HG02623 (cell line): Measurements from ENCODE around the gene CACNA2D2.

Experiments used
- ATAC-seq: cut with Tn5 transposase; IDR thresholded peaks from one replicate; pipeline ENCODE4 v1.9.1; 2021; ENCODE audit warnings: moderate library complexity; ENCODE audit not compliant: unreplicated experiment

CACNA2D2 gene

DNA sequence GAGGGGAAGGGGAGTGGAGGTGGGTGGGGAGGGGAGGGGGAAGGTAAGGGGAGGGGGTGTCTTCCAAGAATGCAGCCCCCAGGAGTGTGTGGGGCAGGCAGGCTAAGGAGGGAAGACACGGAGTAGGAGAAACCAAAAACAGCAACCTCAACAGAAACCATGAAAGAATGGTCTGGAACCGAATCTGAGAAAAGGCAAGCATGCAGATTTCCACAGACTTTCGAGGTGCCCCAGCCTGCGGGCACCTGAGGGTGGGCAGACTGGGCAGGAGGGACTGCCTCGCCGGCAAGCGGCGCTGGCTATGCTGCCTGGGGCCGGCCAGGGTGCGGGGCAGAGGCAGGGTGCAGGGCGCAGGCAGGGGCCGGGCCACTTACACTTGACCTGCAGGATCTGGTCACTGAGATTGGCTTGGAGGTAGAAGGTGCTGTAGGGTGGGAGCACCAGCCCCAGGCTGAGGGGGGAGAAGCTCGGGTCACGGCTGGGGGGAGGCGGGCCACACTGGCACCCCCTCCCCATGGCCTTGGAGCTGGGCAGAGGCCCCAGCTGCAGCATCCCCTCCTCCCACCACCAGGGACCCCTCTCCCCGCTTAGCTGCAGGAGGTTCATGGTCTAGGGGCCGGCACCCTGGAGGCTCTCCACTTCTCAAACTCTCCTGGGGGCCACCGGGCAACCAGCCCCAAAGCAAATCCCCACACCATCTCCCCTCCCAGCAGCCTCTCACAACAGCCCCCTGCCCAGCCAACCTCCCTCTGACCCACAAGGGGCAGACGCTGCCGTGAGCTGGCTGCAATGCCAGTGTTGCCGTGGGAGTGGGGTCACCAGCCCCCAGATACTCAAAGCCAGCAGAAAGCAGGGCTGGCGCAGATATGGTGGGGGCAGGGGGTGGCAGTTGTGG, 128.8 kb downstream of the CACNA2D2 start:
- no peak for ATAC-seq

DNA sequence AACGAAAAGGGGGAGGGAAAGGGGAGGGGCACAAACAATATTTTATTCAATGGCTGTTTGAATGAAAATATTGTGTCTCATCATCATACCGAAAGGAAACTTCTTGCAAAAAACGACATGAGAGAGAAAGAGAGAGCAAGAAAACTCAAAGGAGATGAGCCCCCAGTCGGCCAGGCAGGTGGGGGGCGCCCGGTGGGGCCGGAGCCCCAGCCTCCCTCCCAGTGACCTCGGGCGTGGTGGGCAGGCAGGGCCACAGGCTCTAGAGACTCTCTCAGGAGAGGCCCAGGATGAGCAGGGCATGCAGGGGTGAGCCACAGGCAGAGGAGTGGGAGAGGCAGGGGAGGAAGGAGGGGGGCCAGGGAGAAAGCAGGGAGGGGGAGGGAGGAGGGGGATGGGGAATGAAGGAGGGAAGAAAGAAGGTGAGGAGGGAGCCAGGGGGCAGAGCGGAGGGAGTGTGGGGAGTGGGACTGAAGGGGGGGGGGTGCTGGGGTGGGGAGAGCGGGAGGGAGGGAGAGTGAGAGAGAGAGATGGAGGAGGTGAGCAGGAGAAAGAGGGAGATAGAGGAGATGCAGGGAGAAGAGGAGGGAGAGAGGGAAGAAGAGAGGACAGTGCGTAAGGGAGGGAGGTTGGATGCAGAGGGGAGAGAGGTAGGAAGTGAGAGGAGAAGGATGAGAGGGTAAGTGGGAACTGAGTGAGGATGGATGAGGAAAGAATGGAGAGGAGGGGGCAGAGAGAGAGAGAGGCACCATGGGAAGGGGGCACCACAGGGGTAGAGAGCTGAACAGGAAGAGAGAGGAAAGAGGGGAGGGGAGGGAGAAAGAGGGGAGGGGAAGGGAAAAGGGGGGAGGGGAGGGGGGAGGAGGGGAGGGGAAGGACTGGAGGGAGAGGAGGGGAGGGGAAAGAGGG, 130.0 kb downstream of the CACNA2D2 start:
- ATAC-seq: no peak

DNA sequence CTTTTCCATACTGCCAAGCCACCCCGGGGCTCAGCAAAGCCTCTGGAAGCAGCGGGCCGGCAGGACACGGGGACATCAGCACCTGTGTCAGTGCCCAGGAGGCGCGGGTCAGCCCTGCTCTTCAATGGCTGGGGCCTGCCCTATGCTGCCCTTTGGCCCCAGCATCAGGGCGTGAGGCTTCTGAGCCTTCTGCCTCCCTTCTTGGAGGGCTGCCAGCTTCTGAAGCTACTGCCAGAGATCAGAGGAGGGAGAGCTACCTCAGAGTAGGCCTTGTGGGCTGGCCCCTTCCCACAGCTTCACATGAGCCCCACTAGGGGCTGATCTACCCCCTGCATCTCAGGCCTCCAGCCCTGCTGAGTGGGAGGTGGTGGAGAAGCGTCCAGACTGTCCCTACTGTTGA, 131.1 kb downstream of the CACNA2D2 start:
- no peak for ATAC-seq

DNA sequence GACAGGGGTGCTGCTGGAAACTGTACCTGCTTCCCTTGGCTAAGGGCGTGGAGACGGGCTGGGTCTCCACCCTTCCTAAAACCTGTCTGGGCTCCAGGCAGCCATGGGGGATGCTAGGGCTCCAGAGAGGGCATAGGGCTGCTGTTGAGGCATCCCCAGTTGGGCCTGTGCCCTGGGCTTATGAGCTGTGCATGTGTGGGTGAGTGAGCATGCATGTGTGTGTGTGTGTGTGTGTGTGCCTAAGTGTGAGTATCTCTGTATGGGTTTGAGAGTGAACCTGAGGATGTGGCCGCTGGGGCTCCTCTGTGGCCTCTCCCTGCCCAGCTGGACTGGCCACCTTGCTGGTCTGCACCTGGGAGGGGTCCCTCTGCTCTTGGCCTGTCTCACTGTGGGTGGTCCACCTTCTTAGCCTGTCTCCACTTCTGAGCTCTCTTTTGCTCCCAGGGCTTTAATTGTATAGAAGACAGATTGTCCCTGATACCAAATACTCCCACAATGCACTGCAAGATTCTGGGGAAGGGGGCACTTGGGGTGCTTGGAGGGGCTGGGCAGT, 132.2 kb downstream of the CACNA2D2 start:
- no peak for ATAC-seq

DNA sequence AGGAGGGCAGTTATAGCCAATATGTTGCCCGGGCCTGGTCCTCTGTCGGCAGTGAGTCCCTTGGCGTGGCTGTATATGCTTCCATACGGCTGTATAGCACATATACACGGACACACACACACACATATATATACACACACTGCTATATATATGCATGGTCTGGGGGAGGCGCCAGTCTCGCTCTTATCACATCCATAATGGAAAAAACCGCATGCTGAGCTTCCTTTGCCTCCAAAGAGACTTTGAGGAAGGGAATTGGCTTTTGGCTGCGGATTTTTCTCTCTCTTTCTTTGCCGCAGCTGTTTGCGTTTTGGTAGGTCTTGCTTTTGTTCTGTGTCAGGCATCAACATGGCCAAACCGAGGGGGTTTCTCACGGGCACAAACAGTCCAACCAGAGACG, 132.8 kb downstream of the CACNA2D2 start:
- no peak for ATAC-seq

DNA sequence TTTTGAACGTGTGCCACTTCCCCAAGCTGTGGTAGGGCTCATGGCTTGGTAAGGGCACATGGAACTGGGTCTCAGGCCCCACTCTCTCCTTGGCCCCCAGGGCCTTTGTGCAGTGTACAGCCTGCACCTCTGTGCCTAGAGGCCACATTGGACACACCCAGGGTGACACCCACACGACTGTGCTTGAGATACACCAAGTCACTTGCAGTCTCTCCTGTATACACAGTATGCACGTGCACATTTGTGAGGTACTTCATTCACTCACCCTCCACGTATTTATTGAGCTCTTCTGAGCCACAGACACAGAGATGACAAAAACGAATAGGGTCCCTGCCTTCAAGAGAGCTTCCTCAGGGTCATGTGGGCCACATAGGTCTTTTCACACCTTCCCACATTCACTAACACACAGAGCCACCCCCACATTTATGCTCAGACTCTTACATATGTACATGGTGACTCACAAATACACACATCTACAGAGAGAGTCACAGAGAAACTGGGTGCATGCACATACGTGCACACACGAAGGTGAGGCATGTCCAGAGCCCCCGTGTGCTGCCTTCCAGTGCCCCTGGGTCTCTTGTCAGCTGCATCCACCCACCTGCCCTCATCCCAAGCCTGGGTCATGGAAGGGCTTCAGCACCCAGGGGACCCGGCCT, 134.3 kb downstream of the CACNA2D2 start:
- ATAC-seq: no peak

DNA sequence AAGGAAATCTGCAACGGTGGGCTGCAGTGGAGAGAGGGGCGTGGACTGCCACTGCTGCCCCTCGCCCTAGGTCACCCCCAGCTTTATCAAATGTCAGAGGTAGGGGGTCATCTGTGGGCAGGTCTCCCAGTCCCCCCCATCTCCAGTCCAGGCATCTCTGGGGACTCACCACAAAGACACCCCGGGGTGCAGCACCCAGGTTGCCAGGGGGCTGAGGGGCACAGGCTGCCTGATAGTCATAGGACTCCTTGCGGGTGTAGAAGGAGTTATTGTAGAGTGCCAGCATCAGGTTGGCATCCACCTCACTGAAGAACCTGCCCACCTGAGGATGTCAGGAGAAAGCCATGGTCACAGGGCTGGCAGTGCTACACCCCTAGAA, 137.6 kb downstream of the CACNA2D2 start:
- no peak for ATAC-seq

DNA sequence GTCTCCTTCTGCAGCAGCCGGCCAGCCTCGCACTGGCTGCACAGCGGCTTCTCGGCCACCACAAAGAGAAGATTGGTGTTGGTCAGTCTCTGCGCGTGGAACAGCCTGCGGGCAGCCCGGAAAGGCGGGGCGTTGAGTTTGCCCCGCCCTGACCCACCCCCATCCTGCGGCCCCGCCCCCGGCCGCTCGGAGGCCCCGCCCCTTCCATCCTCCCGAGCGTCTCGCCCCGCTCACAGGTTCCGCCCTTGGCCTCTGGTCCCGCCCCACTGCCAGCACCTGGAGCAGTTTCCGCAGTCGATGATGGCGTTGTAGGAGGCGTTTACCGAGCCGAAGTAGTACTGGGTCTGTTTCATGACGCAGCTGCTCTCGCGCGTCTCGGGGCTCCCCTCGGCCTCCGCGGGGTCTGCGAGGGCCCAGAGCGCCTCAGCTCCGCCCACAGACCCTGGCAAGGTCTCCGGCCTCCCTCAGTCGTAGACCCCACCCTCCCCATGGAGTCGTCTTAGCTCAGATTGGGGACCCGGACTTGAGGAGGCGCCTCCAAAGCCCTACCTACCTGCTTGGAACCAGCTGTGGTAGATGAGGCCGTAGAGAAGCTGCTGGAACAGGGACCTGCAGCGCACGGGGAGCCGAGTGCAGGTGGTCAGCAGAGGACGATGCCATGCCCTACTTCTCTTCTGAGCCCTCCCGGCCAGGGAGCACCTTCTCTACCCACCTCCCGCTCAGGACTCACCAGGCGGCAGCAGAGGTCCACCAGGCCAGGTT, 138.2 kb downstream of the CACNA2D2 start:
- ATAC-seq: peak; percentile 91

DNA sequence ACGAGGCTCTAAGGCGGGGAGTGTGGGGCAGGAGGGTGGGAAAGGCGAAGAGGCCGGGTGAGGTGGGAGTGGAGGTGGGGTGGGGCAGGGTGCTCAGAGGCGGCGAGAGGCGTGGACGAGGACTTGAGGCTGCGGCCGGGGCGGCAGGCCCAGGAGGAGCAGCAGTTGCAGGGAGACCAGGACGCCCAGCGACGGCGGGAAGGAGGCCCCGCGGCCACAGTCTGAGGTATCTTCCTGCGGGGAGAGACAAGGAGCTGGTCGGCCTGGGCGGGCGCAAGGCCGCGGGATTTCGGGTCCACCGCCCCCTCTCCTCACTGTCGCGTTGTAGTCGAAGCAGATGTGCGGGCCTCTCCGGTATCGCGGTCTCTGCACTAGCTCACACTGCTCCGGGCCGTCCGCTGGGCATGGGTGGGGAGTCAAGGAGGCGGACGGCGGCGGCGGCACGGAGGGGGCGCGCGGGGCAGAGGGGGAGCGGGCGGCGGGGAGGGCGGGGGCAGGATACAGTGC, 138.8 kb downstream of the CACNA2D2 start:
- no peak for ATAC-seq

DNA sequence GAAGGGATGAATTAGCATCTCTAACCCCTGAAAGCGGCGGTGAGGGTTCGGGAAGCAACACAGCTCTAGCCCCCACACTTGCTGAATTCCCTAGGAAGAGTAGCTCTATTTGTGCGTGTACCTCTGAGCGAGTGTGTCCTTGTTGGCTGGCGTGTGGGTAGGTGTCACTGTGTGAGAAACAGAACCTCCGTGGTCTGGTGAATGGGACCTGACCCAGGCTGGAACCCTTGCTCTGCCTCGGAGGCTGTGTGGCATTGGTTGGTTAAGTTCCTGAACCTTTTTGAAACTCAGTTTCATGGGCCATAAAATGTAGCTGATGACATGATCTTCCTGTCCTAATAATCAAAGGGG, 143.7 kb downstream of the CACNA2D2 start:
- ATAC-seq: peak; percentile 4

DNA sequence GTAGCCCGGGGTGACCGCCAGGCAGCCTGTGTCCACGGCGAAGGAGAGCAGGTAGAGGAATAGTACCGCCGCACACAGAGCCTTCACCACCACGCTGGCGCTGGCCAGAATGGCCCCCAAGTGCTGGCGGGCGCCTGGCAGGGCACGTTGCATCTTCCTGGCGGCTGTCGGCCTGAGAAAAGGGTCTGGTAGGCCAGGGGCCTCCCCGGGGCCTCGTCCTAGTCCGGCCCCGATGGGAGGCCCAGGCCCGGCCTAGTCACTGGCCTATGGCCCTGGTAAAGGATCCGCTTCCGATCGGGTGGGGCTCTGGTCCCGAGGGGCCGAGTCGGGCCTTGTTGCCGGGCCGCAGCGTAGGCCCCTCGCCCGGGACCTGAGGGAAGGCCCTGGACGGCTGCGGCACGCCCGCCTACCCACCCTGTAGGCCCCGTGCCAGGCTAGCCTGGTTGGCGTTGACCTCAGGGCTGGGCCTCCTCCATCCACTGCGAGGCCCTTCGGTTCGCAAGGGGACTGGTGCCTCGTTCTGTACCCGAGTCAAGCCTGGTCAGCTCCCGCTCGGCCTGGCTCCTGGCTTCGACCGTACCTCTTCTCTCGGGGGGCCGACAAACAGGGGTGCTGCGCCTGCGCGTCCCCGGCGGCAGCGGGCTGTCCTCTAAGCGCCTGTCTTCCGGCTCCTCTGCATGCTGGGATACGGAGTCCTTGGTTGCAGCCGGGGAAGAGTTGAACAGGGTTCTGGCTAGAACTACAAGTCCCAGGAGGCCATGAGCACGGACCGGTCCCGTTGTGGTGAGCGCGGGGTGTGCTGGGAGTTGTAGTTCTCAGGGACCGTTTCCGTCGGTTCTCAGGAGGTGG, 144.3 kb downstream of the CACNA2D2 start, which contains the start of gene TMEM115:
TSS of gene TMEM115 (minus strand) at position 611 of the 849 bp plus-strand sequence. CDS start at position 153, 458 bp downstream.
- ATAC-seq: peak; percentile 99

DNA sequence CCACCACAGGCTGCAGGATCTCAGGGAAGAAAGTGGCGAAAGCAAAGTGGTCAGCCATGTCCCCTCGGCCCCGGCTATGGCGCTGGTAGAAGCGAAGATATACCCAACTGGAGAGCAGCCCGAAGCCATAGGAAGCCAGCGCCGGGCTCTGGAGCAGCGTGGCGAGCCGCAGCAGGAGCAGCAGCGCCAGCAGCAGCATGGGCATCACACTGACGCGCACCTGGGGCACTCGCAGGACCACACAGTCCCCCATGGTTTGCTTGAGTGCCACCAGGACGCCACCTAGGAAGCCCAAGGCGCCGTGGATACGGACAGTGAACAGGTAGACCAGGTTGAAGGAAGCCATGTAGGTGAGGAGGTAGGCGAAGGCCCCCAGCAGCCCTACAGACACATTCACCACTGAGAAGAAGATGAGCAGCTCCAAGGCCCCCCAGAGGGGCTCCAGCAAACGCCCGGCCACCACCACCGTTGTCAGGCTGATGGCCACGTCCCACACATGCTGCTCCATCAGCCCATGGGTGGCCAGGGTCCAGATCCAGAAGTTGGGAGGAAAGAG, 145.0 kb downstream of the CACNA2D2 start:
- no peak for ATAC-seq

DNA sequence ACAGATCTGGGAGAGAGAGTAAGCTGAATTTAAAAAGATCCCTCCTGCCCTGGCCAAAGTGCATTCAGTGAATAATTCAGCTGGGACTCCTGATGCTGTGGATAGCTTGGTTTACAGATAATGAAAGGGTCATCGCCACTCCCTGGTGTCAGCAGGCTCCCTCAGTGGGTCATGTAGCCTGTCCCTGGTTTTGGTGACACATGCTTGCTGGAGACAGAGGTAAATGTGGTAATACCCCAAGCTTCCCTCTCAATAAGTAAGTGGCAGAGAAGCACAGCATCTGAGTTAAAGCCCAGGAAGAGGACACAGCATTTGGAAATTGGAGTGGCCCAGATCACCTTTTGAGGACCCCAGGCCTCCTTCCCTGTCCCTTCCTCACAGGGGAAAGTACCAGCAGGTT, 146.0 kb downstream of the CACNA2D2 start:
- no peak for ATAC-seq

DNA sequence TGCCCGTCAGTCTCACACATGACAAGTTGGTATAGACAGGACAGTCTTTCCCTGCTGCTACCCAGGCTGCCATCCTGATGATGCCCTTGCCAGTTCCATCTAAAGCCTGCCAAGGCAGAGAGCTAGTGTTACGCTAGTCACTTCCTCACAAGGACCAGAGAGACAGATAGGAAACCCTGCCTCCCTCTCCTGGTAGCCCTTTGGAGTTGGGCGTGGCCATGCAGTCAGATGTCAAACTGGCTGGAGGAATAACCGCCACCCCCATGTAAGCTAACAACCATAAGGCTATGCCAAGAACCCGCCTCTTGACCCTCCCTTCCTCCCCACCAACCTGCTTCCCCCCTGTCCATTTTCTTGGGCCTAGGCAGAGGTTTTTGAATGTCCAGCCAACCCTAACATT, 146.9 kb downstream of the CACNA2D2 start:
- ATAC-seq: no peak

DNA sequence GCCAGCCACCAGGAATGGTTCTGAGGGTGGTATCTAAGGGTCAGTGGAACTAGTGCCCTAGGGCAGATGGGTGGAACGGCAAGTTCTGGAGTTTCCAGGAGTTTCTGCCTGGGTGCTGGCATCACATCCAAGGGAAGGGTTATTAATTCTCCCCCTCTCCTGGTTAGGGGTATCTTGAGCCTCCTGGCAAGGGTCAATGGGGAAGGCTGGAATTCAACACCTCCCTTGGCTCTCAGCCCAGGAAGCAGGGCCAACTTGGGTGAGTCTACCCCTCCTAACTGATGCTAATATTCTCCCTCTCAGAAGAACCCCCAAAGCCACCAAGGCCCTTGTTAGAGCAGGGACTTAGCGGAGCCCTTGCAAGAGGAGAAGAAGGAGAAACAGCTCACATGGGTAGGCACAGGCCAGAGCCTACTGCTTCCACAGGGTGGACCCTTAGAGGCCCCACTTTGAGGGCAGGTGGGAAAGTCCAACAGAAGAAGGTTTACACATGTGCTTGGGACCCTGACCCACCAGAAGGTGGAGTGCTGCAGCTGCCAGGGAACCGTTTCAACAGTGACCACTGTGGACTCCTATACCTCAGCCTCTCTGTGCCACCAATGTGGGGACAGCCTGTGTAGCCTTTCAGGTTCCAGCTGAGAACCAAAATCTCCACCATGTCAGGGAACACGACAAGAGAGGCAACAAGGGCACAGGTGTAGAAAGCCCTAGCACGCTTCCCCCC, 147.4 kb downstream of the CACNA2D2 start:
- ATAC-seq: no peak

DNA sequence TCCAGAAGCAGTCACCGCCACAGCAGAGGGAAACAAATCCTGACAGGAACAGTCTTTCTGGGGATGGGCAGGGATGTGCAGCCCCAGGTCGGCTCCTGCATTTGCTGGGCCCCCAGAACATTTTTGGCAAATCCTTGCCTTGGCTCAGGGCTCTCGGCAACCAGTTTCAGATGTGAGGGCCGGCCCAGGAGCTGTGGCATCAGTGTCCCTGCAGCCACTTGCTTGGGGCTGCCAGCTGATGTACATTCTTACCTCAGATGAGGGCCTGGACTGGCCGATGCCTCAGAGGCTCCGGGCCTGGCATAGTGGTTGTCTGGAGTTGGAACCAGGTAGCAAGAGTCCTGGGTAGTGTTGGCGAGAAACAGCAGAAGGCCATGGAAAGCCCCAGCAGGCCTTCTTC, 148.6 kb downstream of the CACNA2D2 start:
- no peak for ATAC-seq

DNA sequence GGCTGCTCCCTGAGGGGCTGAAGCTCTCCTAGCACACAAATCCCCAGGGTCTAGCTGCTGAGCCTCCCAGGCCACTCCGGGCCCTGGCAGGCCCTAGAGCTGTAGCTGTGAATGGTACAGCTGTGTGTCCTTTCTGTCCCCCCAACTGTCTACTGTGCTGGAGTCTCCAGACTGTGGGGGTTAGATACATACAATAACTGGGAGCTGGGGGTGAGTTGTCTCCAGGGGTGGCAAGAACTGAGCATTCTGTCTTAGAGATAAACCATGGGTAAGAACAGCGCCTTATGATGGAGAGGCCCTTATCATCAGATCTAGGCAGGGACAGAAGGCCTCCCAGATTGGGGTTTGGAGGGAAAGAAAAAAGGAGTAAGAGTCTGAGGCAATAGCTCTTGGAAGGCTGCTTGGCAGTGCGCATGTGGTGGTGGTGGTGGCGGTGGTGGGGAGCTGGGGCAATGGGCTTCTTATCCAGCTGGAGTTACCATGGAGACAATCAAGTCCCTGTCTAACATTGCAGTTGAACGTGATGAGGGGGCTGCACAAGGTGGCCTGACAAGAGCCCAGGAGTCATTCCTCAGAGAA, 149.2 kb downstream of the CACNA2D2 start:
- ATAC-seq: no peak
